GM18909 (cell line): ENCODE data around the gene PDE10A.

Source experiments
- ATAC-seq: cut with Tn5 transposase; IDR thresholded peaks from one replicate; pipeline ENCODE4 v1.9.1; 2021; ENCODE audit warnings: mild to moderate bottlenecking; ENCODE audit not compliant: unreplicated experiment, poor library complexity

Gene PDE10A

DNA sequence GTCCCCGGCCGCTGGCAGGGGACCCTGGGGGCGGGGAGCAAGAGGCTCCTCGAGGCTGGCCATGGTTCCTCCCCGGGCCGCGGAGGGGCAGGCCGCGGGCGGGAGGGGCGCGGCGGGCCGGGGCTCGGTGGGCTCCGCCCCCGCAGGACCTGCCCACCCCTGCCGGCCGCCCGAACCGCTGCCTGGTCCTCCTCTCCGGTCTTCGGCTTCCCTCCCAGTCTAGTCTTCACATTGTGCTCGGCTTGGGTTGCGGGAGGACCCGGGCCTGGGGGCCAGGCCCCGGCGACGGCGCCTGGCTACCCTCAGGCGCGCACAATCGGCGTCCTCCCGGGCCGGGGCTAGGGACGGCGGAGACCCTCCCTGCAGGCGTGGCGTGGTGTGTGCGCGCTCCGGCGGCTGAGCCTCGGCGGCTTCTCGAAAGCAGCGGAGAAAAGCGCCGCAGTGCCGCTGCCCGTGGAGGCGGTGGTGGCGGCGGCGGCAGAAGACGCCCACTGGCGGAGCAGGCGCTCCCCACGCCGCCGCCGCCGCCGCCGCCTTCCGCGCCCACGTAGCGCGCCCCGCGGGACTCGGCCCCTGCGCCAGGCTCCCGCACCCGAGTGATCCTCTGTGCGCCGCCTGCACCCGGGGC, at the start of gene PDE10A:
PDE10A (minus strand) TSS at position 493 of the 628 bp plus-strand sequence; CDS start at position 63, 430 bp downstream.
- ATAC-seq: no peak

DNA sequence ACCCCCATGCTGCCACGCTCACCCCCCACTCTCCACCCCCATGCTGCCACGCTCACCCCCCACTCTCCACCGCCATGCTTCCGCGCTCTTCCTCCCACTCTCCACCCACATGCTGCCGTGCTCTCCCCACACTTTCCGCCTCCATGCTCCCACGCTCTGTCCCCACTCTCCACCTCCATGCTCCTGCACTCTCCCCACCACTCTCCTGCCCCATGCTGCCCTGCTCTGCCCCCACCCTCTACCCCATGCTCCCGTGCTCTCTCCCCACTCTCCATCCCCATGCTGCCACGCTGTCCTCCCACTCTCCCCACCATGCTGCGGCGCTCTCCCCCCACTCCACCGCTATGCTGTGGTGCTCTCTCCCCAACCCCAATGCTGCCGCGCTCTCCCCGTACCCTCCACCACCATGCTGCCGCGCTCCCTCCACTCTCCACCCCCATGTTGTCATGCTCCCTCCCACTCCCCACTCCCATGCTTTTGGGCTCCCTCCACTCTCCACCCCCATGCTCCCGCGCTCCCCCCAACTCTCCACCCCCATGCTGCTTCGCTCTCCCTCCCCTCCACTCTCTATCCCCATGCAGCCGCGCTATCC, 46.0 kb upstream of the PDE10A start:
- ATAC-seq: no peak

DNA sequence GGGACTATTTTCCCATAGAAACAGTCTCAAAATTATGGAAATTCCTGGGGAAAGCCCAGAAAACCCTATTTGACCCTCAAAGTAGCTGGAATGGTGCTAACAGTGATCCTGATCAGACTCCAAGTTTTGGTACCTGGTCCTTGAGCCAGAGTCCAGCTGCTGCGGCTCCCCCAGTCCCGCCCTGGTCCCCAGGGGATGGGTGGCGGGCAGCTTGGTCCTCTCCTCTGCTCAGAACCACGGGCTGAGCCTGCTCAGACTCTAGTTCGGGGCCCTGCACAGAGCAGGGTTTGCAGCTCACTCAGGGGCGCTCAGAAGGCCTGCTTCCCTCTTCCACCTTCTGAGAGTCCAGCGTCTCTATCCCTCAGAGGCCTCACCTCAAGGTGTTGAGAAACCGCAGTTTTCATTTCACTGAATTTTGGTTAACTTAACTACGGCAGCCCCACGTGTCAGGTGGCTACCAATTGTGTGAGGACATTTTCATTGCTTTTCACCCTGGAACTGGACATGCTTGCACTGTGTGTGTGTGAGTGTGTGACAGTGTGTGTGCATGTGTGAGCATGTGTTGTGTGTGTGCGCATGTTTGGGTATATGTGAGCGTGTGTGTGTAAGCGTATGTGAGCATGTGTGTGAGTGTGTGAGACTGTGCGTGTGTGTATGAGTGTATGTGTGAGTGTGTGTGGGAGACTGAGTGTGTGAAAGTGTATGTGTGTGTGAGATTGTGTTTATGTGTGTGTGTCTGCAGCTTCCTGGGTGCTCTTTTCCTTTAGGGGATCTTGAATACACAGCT, 44.2 kb upstream of the PDE10A start:
- no peak for ATAC-seq

DNA sequence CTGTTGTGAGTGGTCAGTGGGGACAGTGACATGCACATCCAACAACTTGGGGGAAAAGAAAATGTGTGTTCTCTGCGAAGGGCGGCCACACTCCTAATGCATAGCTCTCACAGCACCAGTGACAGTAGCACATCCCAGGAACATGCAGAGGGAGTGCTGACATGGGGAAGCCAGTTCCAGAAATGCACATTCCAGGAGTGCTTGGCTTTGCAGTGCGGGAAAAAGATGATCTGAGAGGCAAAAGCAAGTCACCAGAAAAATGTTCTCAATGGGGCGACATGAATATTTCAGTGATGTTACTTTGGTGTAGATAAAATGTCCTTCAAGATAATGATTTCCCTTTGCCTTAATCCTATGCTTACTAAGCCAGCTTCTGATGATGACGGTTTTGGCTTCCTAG, 42.9 kb upstream of the PDE10A start:
- no peak for ATAC-seq

DNA sequence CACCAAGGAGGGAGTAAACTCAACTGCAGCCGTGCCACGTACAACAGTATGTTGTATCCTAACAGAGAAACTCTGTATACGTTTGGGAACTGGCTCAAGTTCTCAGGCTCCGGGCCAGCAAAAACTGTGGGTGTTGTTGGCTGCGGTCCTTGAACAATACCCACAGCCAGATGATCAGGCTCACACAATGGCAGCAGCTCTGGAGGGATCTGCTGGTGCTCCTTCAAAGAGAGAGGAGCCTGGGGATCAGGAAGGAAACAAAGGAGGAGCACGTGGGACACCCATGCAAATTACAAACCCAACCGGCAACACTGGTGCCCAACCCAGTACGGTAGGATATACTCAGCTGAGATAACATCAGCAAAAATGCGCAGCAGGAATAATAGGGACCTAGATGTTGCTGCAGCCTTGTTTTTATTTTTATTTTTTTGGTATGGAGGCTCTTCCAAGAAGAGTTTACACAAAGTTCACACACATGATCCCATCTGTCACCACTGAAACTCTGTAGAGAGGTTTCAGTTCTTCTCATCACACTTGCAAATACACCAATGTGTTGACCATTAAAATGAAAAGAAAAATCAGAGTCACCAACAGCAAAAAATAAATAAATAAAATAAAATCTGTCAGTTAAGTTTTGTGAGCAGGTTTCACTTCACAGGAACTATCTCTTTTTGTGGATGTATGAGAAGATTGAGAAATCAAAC, 41.2 kb upstream of the PDE10A start:
- ATAC-seq: peak; percentile 70

DNA sequence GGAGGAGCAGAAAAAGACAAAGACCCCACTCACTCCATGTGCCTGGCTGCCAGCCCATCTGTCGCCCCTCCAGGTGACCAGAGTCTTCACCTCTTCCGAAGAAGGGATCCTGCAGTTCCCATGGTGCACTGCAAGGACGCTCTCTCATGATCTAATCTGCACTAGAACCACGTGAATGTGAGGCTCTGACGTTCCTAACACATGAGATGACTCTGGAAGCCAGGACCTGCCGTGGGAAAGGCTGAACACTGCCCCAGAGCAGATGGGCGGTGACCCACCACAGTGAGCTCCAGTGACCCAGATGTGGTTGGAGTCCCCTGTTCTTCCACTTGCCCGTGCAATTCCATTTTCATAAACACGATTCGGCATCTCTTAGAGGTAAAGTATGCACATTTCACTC, 39.6 kb upstream of the PDE10A start:
- ATAC-seq: no peak

DNA sequence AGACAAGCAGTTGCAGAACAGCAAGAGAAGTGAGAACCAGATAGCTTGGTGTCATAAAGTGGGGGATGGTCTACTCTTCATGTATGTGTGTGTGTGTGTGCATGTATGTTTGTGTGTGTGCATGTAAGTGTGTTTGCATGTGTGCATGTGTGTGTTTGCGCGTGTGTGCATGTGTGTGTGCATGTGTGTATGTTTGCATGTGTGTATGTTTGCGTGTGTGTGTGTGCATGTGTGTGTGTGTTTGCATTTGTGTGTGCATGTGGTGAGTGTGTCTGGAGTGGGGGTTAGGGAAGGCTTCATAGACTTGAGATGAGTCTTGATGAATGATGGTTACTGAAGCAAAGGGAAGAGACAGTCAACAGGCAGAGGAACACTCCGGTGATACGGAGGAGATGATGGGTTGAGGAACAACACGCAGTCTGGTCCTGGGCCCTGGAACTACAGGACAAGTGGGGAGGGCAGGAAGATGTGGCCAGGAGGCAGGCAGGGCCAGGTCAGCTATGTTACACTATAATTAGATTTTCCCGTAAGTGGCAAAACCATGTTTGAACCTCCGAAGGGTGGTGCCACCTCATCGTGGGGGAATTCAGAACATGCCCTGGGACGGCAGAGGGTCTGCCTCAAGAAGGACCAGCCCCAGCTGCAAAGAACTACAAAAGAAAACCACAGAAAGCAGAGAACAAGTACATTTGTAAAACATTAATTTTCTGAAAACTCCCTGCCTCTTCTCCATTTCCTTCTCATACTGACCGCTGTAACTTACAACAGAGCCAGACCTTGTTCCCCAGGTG, 38.7 kb upstream of the PDE10A start:
- peak; percentile 88 for ATAC-seq

DNA sequence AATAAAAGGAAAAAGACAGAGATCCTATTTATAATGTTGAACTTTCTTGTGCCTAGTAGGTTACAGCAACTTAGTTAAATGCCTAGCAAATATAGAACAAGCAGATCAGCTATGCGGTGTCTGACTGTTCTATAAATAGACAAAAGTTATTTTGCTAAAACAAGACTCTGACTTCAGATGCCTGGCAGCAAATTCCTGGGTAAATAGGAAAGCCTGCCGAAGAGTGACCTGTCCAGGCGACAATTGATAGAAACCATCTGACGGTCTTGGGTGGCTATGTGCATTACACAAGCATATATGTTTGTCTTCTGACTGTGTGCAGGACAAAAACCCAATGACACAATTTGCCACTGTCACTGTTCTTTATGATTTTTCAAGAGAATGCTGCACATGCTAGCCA, 38.0 kb upstream of the PDE10A start:
- ATAC-seq: no peak

DNA sequence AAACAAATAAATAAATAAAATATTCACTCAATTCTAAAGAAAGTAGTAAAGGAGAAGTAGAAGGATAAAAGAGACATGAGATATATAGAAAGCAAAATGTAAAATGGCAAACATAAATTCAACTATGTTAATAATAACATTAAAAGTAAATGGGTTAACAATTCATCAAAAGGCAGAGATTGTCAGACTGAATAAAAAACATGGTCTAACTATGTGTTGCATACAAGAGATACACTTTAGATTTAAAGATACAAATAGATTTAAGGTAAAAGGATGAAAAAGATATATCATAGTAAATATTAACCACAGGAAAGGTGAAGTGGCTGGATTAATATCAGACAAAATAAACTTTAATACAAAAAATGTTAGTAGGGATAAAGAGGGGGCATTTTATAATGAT, 35.8 kb upstream of the PDE10A start:
- no peak for ATAC-seq

DNA sequence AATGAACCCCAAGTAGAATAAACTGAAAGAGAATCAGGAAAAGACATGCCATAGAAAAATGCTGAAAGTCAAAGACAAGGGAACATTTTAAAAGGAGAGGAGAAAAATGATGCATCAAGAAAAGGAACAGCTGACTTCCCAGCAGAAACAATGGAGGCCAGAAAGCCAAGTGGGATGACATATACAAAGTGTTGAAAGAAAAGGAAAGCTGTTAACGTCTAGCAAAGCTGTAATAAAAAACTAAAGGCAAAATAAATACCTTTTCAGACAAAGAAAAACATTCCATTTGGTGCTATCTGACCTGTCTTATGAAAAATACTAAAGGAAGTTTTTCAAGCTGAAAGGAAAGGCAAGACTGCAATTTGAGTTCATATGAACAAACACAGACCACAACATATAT, 34.1 kb upstream of the PDE10A start:
- ATAC-seq: no peak

DNA sequence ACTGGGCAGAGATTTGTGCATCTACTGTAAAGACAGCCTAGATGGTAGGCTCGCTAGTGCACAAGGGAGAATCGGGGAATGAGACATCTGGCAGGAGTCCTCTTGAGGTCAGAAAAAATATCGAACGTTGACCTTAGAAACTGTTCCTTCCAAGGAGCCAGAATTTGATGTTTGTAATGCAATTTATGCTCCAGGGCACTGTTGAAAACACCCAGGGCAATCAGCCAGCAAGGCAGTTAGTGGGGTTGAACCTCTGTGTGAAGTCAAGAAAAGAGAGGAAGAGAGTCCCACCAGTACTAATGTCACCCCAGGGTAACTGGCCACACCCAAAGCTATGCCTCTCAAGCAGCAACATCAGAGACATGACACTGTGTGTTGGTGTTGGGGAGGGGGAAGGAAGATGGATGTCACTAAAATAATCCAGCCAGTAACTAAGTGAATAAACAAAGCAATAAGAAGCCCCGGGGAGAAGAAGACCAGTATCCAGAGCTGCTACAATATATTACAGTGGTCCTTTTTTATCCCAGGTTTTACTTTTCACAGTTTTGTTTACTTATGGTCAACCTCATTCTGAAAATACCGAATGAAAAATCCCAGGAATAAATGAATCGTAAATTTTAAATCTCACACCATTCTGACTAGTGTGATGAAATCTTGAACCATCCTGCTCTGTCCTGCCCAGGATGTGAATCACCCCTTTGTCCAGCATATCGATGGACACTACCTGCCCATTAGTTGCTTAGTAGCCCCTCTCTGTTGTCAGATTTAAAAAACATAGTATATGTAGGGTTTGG, 32.9 kb upstream of the PDE10A start:
- no peak for ATAC-seq

DNA sequence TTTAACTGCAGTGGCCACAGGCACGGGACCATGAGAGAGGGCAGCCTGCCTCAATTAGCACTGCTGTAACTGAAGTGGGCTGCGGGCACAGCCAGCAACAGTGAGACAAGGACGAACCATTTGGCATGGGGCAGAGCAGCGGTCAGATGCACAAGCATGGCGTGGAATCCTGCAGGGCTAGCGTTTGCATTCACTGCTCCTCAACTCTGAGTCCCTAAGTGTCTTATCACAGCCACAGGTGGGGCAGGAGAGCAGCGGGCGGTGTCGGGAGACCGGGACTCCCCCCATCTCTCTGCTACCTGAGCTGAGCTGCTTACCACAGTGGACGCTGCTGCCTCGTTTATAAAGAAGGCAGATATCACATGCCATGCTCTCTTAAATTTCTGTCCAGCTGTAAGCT, 31.3 kb upstream of the PDE10A start:
- no peak for ATAC-seq

DNA sequence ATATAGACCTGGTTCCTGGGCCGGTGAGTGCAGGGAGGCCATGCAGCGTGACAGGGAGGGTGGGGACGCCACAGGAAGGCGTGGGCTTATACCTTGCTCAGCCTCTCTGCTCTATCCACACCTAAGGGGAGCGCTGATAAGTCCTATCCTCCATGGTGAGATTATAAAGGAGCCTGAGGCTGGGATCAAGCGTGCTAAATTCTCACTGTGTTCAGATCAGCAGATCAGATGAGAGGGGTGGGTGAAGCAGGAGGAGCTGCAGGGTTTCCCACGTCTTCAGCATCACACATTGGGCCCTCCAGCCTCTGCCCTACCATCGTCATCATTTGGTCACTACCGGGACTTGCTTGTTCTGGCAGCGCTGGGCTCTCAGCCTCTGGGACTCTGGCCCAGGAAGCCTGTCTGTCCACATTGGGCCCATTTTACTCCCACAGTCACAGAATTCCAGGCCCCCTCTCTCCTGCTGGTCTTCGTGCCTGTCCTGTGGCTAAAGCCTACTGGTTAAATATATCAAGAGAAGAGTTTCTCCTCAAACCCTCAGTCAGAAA, 29.1 kb upstream of the PDE10A start:
- ATAC-seq: no peak

DNA sequence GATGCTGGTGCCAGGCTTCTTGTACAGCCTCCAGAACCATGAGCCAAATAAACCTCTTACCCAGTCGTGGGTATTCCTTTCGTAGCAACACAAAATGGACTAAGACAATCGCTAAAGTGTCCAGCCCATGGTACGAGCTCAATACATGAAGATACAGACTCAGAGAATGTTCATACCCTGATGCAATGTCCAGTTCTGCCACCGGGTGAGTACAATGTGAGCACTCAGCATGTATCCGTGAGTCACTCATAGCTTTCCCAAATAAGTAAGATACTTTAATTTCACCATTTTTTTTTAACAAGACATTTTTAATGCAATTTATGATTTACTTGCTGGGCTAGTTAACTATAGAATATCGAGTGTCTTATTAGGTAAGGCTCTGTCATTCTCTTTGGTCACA, 26.7 kb upstream of the PDE10A start:
- no peak for ATAC-seq

DNA sequence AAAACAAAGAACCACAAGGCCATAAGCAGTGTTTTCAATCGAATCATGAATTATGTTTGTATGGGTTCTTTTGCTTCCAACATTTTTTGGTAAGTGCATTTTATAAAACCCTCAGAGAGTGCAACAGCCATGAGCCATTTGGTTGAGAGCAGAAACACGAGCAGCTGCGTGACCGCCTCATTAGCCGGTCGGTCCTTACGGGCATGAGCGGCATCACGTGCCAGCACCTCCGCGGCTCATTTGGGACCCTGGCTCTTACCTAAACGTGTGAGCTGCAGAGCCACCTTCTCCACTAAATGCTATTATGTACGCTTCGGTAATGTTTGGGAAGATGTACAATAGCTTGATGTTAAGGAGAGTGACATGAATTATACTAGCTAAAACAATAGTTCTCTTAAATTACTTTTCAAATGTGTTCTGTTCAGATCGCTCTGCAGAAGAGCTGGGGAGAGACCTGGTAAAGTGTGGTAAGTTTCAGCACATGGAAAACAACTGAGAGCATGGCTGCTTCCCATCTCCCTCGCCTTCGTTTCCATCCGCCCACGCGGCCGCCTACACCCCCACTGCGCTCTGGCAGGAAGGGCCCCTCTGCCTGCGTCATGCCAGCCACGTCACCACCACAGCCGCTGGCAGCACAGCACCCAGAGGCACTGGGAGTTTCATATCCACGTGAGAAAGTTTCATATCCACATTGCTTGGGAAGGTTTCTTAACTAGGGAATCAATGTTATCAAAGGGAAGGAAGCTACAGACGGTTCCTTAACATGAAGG, 23.7 kb upstream of the PDE10A start:
- ATAC-seq: no peak

DNA sequence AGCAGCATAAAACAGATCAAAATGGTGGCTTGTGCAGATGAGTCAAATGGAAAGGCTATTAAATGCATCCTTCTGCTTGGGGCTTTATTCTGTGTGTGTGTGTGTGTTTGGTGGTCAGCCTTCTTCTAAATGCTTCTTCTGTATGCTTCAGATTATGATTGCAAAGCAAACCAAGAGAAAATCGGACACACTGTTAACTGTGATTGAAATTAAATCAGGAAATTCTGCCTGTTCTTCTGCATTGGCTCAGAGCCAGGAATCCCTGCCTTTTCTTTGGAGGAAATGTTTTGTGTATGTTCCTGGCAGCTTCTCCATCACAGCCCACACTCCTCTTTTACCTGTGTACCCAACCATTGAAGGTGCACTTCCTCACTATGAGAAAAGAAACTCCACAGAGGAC, 22.3 kb upstream of the PDE10A start:
- no peak for ATAC-seq

DNA sequence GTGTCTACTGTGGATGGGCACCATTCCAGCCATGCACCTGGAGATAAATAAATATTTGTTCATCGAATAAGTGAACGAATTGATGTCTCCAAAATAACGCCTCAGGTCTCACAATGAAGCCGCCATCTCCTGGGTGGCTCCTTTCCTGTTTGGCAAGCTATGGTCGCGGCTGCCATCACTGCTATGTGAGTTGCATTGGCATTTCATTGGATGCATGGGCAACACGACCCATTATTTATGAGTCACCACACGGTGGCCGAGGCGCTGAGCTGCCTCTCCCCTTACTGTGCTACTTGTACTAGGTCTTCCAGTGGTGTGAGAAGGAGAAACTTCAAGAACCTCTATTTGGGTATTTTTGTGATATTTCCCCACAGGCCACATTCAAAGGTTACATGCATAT, 21.3 kb upstream of the PDE10A start:
- ATAC-seq: no peak

DNA sequence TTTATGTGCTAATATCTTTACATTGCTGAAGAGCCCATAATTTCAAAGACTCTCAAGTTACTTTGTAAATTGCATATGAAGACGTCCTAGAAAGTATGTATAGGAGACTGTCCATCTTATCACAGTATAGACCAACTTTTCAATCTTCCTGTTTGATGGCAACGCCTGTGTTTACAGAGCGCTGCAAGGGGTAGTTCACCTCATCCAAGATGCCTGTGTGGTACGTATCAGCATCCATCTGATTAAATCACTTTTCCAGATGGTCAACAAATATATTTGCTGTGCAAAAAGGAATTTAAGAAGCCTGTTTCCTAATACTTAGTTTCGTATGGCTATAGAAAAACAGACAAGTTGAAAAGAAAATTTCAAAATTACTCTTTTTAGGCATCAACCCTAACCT, 17.9 kb upstream of the PDE10A start:
- no peak for ATAC-seq

DNA sequence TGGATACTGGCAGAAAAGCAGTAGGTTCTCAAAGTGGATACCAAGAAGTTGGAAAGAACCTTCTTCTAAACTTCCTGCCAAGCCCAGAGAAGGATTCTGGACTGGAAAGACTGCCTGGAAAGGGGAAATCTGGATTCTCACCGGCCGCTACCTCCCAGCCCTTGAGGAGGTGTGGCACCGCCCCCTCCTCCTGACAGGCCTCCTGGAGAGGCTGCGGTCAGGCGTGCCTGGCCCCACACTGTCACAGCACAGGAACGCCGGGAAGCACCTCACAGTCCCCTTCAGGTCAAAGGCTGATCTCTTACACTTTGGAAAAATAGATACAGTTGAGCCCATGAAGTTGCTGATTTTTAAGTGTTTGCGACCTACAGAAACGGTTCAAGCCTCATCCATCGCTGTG, 16.3 kb upstream of the PDE10A start:
- ATAC-seq: no peak
